ENCODE data around the gene ANKRD62.

Gene ANKRD62

DNA sequence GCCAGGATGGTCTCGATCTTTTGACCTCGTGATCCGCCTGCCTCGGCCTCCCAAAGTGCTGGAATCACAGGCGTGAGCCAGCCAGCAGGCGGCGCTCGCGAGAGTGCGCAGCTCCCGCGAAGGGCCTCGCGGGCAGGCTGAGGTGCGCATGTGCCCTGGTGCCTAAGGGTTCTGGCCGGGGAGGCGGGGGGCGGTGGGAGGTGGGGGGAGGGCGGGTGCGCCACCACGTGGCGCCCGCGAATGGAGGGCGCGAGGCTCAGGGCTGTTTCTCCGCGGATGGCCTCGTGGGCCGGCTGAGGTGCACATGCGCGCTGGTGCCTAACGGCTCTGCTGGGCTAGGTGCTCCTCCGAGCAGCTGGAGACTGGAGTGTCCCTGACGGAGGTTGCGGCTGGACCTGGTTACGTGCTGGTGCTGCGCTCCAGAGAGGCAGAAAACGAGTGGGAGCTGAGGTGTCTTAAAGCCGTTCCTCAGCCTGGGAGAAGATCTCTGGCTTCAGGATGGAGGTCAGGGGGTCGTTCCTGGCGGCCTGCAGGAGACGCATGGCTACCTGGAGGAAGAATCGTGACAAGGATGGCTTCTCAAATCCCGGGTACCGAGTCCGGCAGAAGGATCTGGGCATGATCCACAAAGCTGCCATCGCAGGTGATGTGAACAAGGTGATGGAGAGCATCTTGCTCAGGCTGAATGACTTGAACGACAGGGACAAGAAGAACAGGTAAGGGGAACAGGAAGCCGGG, at the start of gene ANKRD62:
Gene ANKRD62, plus strand, starts transcription at position 324 of the 738 bp plus-strand sequence. Its CDS starts 175 bp downstream, at position 499.
- no peak for DNase-seq

DNA sequence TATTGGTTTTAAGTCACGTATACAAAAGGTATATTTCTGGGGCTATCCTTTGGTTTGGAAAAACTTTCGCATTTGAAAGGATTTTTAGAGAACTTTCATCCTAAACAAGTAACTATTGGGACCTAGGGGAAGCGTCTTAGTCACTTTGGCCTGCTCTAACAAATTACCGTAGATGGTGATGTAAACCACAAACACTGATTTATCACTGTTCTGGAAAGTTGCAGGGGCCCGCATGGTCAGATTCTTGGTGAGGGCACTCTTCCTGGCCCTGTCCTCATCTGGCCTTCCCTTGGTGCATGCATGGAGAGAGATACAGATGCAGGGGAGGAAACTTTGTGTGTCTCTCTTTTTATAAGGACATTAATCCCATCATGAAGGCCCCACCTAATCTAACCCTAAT, 49.1 kb upstream of the ANKRD62 start:
- DNase-seq = no peak

DNA sequence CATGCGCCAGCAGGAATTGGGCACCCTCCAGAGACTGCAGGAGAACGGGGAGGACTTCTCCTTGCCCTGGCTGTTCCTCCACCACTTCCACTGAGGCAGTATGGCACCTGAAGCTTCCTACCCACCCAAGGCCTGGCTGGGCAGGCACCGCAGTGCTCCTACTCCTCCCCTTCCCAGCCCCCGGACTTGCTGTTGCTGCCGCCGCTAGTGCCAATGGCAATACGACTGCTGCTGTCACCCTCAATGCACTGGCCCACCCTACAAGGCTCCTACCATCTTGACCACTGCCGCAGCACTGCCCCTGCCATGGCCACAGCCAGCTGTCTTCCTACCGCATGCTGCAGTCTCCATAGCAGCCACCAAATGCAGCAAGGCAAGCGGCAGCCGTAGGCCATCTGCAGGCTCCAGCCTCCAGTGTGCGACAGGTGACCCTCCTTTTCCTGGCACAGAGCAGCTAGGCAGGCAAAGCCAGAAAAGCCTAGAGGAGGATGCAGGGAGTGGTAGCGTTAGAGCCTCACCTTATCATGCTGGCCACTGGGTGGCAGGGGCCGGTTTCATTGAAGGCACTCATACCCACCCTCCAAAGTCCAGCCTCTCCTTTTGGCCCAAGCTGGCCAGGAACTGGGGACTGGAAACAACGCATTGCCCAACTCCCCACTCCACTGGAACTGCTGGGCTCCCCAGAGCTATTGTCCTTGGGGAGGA, 47.4 kb upstream of the ANKRD62 start:
- no peak for DNase-seq

- DNase-seq = no peak
Measured at GRCh38 chr18:12046751-12047335, 46.8 kb upstream of the ANKRD62 start.

GRCh38 chr18:12048010-12048826, 45.4 kb upstream of the ANKRD62 start:
- DNase-seq = peak in 1 of 51 donors; percentile 8

DNA sequence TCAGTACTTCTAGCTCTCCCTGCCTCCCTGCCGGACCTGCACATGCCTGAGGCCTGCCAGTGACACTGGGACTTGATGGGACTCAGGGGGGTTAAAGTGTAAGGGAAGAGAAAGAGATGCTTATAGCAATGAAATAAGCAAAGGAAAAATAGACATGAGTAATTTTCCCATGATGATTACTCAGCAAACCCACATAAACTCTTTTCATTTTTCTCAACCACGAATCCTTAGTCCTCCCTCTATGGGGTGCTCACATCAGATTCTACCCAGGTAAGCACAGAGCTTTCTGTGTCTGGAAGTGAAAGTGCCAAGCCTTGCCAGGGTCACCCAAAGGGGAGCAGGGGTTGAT, 44.8 kb upstream of the ANKRD62 start:
- no peak for DNase-seq

DNA sequence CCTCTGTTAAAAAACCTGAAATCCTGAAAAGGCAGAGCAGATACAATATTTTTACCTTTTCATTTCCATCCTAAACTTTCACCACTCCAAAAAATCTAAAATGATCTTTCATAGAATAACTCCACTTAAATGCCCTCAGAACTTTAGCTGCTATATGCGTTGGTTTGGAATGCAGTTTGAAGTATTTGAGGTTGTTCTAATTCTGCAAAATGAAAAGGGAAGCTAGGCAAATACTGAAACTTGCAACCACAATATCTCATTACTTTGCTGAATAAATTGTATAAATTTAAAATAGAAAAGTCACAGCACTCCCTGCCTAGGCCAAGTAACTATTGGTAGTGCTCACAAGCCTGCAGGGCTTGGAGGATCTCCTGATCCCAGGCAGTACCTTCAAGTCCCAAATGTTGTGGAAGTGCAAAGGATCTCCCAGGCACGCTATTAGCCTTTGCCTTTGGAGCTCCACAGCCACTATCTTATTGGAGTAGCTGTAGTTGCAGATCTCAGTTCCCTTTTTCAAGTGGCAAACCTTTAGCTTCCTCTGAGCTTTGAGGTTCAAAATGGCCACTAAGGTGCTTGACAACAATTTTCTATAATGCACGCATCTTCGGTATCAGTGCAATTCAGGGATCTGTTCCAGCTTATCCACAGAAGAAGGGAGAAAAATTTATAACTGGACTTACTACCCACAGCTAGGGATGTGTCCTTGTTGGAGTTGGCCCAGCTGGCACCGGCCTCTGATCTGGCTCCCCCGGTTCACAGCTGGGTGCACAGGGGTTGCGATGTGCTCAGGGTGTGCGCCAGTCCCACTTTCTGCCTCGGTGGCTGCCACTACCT, 43.4 kb upstream of the ANKRD62 start:
- DNase-seq = no peak

- no peak for DNase-seq
Measured at GRCh38 chr18:12052866-12053265, 40.8 kb upstream of the ANKRD62 start.

DNA sequence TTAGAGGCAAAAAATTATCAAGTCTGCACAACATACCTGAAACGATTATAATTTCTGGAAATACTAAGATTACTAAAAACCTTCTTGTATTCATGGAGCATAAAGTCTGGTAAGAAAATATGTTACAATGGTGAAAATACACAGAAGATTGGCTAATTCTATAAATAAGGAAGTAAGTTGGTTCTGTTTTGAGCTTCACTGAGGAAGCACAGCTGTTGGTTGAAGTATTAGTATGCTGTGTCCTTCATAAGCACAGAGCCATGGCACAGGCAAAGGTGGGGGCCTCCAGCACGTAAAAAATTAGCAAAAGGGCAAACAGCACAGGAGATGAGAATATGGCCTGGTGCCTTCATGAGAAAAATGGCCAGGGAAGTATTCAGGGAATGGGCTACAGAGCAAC, 40.4 kb upstream of the ANKRD62 start:
- DNase-seq = no peak

GRCh38 chr18:12056034-12056883, 37.4 kb upstream of the ANKRD62 start:
- no peak for DNase-seq

GRCh38 chr18:12056884-12057402, 36.7 kb upstream of the ANKRD62 start:
- no peak for DNase-seq

DNA sequence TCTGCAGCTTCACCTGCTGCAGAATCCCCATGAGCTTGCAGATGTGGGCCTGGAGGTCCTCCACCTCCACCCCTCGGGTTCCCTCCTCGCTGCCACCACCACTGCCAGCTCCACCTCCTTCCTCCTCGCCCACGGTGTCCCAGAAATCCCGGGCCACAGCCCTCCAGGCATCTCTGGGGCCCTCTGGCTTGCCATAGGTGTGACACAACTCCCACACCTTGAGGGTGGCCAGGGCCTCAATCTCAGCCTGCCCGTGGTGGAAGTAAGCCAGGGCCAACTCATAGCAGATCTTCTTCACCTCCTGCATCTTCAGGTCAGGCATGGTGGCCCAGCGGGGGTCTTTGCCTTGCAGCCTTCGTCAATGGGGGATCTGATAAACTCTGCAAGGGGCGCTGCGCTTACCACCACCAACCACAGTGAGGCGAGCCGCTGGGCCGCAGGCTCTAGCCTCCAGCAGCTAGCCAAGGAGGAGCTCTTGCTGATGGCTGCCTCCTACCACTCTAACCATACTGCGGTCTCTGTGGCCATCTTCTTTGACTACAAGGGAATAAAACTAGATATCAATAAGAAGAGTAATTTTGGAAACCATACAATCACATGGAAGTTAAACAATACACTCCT, 36.1 kb upstream of the ANKRD62 start:
- no peak for DNase-seq

DNA sequence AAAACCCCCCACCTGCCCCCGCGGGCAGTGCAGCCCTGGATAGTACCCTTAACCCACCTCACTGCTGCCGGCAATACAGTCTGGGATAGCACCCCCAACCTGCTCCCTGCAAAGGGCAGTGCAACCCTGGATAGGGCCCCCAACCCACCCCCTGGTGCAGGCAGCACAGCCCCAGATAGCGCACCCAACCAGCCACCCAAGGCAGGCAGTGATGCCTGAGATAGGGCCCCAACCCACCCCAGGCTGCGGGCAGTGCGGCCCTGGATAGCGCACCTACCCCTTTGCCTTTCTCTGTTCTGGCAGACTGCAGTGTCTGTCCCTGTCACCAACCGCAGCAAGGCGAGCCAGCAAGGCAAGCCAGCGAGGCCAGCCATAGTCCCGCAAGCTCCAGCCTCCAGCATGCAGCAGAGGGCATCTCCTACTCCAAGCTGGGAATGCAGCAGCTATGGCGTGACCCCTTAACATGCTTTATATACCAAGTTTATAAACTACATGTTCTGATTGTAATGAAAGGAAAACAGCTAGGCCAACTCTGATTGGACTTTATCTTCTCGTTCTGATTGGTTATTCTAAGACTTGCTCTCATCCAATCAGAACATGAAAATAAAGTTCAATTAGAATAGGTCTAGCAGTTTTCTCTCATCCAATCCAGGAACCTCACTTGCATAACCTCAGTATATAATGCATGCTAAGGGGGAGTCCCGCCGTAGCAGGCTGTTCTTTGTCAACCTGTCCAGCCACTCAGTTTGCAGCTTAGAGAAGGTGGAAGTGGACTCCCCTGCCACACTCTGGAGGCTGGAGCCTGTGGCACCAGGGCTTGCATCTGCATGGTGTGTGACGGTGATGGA, 34.1 kb upstream of the ANKRD62 start:
- DNase-seq = no peak

DNA sequence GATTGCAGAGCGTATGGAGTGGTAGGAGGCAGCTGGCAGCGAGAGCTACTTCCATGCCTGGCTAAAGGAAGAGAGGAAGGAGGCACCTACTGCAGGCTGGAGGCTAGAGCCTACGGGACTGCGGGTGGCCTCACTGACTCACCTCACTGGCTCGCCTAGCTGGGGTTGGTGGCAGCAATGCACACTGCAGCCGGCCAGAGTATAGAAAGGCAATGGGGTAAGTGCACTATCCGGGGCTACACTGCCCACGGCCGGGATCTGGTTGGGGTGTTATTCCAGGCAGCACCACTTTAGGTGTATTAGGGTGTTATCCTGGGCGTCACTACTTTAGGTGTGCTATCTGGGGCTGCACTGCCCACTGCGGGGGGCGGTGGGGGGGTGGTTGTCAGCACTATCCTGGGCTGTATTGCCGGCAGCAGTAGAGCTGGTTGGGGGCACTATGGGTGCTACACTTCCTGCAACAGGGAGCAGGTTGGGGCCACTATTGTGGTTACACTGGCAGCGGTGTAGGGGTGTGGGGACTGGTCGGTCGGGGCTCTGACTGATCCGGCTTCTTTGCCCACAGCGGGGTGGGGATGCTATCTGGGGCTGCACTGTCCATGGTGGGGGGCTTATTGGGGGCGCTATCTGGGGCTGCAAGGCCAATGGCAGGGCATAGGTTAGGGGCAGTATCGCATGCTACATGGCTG, 33.3 kb upstream of the ANKRD62 start:
- no peak for DNase-seq

DNA sequence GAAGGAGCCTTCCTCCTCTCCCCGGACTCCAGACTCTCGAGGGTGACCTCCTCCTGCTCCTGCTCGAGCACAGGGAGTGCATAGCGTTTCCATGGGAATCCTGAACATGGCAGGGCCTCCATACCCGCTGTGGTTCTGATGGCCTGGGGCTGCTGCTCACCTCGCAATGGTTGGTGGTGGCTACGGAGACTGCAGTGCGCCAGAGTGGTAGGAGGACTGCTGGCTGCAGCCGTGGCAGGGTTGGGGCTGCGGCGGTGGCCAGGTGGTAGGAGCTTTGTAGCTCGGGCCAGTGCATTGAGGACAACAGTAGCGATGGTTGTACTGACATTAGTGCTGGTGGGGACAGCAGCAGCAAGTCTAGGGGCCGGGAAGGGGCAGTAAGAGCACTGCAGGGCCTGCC, 32.0 kb upstream of the ANKRD62 start:
- no peak for DNase-seq

DNA sequence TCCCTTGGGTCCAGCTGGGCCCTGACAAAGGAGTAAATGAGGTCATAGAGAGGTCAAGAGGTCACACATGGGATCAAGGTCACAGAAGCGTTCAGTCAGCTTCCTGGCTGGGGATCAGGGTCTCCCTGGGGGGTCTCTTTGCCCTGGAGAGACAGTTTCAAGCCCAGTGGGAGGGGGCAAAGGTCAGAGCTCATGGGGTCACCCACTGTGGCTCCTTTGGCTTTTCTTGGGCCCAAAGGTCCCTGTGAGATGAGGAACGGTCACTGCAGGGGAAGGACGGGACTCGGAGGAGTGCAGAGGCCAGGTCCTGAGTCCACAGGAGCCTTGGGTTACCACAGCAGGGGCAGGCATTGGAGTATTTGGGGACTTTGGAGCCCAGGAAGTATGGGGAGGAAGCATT, 30.7 kb upstream of the ANKRD62 start:
- DNase-seq = no peak

DNA sequence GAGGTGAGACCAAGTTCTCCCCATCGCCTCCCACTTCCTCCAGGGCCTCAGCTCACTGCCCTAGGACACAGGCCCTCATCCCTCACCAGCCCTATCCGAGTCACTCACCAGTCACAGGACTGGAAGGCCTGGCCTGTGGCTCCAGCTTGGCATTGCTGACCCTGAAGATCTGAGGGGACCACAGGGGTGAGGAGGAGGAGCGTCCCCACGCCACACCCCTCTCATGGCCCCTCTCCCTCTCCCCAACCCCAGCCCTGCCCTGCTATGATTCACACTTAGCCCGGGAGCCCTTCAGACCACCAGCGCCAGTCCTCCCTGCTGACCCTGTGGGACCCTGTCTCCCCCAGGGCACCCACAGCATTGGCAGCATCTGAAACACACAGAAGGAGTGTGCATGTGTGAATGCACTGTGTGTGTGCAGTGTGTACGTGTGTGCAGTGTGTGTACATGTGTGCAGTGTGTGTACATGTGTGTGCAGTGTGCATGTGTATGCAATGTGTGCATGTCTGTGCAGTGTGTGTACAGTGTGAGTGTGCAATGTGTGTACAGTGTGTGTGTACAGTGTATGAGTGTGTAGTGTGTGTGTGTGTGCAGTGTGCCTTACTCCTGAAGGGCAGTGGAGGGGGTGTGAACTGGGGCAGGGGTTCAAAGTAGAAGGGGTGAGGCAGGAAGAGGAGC, 29.4 kb upstream of the ANKRD62 start:
- no peak for DNase-seq
